ENCODE data around the gene GLI1. TPM values are rescaled to one million over a fixed set of nuclear protein-coding genes. Genes with fewer than 3 reads are reported as not detected.

Gene GLI1
- total RNA-seq, 2 experiments from 2014 or later, result 4.6 to 6.5 TPM

DNA sequence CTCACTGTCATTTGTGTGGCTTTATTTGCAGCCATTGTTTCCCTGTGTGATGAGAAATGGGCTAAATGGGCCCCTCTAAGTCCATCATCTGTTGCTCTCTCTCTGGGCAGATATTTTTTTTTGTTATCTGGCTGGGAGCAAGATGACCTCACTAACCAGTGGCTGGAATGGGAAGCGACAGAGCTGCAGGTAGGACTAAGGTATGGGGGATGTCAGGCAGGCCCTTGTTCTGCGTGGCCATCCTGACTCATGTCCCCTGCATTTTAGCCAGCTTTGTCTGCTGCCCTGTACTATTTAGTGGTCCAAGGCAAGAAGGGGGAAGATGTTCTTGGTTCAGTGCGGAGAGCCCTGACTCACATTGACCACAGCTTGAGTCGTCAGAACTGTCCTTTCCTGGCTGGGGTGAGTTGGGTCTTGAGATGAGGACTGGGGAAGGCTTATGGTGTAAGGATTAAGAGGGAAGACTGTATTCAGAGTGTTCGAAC lies 29.6 kb downstream of the GLI1 start:
- no peak for DNase-seq (ENCODE audit: low spot score)
- TF ChIP-seq, protein P1, sequence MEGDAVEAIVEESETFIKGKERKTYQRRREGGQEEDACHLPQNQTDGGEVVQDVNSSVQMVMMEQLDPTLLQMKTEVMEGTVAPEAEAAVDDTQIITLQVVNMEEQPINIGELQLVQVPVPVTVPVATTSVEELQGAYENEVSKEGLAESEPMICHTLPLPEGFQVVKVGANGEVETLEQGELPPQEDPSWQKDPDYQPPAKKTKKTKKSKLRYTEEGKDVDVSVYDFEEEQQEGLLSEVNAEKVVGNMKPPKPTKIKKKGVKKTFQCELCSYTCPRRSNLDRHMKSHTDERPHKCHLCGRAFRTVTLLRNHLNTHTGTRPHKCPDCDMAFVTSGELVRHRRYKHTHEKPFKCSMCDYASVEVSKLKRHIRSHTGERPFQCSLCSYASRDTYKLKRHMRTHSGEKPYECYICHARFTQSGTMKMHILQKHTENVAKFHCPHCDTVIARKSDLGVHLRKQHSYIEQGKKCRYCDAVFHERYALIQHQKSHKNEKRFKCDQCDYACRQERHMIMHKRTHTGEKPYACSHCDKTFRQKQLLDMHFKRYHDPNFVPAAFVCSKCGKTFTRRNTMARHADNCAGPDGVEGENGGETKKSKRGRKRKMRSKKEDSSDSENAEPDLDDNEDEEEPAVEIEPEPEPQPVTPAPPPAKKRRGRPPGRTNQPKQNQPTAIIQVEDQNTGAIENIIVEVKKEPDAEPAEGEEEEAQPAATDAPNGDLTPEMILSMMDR (conservative IDR thresholded peaks at IDR 0.05; ENCODE audit: low read length), result no peak
- TF ChIP-seq EZH2phosphoT487 (IDR thresholded peaks at IDR 0.05; ENCODE audit: borderline replicate concordance, low read depth, low read length), result no peak
- peaks cover 40% of the 10 kb centered on the region for H3K79me2 ChIP-seq (ENCODE audit: insufficient read depth, low read depth, low read length)
- H3K27ac ChIP-seq (ENCODE audit: low read depth, low read length, poor library complexity, severe bottlenecking), result peak overlapping the region; percentile 65
- peak overlapping the region; percentile 86 for H3K4me2 ChIP-seq (ENCODE audit: low read length)
- BruUV-seq (replicated peaks), result no TSS peak
- no peaks in the 10 kb centered on the region for H3K9me3 ChIP-seq (ENCODE audit: low read length)
- H3K9me2 ChIP-seq (ENCODE audit: insufficient read depth, low read length), result no peaks in the 10 kb centered on the region
- ChIA-PET POLR2A (interaction anchor here (1.0 to 1.3 kb wide), 2 partner anchors 12 to 24 kb away, joined by 3 read pairs; no protein-coding TSS in a partner anchor), CTCF (ENCODE audit: unreplicated experiment) (no interaction called here)
- H3K4me1 ChIP-seq (ENCODE audit: insufficient read depth, low read length, poor library complexity, severe bottlenecking), result peaks cover 15% of the 10 kb centered on the region
- peak overlapping the region; percentile 98 for H3K4me3 ChIP-seq (ENCODE audit: low read depth, low read length, poor library complexity, severe bottlenecking)
- no peak overlapping the region for H2AFZ ChIP-seq (ENCODE audit: low read length)
- intact Hi-C loops (cut with micrococcal nuclease; ENCODE audit: unreplicated experiment), result no loop called here
- no peaks in the 10 kb centered on the region; the same call in 1 of the 2 replicates for H4K20me1 ChIP-seq (ENCODE audit: insufficient read depth, low read length)
- H3K36me3 ChIP-seq (ENCODE audit: insufficient read depth, low read length), result peaks cover 55% of the 10 kb centered on the region

DNA sequence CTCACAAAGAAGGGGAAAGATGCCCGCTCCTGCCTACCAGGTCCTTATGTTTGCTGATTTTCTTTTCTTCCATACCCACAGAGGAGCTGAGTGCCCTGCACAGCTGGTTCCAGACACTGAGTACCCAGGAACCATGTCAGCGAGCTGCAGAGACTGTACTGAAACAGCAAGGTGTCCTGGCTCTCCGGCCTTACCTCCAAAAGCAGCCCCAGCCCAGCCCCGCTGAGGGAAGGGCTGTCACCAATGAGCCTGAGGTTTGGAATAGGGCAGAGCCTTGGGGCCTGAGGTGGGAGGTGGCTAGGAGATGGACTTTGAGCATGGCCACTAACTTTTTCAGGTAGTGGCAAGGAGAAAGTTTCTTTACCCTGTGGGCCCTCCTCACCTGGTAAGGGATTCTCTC lies 30.5 kb downstream of the GLI1 start:
- H2AFZ ChIP-seq (ENCODE audit: low read length), result no peak overlapping the region
- intact Hi-C loops (cut with micrococcal nuclease; ENCODE audit: unreplicated experiment), result no loop called here
- CTCF ChIA-PET (ENCODE audit: unreplicated experiment), result no interaction called here
- no TSS peak for BruUV-seq (replicated peaks)
- no peak overlapping the region for H3K4me2 ChIP-seq (ENCODE audit: low read length)
- POLR2A ChIA-PET, result interaction anchor here (1.3 kb wide), 1 partner anchor 23 kb away, joined by 3 read pairs; no protein-coding TSS in a partner anchor
- no peak overlapping the region for H3K27ac ChIP-seq (ENCODE audit: low read depth, low read length, poor library complexity, severe bottlenecking)
- peaks cover 40% of the 10 kb centered on the region for H3K79me2 ChIP-seq (ENCODE audit: insufficient read depth, low read depth, low read length)
- H4K20me1 ChIP-seq (ENCODE audit: insufficient read depth, low read length), result no peaks in the 10 kb centered on the region; the same call in 1 of the 2 replicates
- H3K9me2 ChIP-seq (ENCODE audit: insufficient read depth, low read length), result no peaks in the 10 kb centered on the region
- H3K4me3 ChIP-seq (ENCODE audit: low read depth, low read length, poor library complexity, severe bottlenecking), result no peak overlapping the region
- peaks cover 60% of the 10 kb centered on the region for H3K36me3 ChIP-seq (ENCODE audit: insufficient read depth, low read length)
- TF ChIP-seq, protein P1 (conservative IDR thresholded peaks at IDR 0.05; ENCODE audit: low read length), result no peak
- no peak for TF ChIP-seq EZH2phosphoT487 (IDR thresholded peaks at IDR 0.05; ENCODE audit: borderline replicate concordance, low read depth, low read length)
- no peaks in the 10 kb centered on the region for H3K9me3 ChIP-seq (ENCODE audit: low read length)
- peaks cover 15% of the 10 kb centered on the region for H3K4me1 ChIP-seq (ENCODE audit: insufficient read depth, low read length, poor library complexity, severe bottlenecking)
- no peak for DNase-seq (ENCODE audit: low spot score)
